Stimulated activated CD4-positive, alpha-beta T cell treated with anti-CD3 and anti-CD28 coated beads, Interleukin-1b, Interleukin-23, amount 100 ng/mL, for 24 hours (primary cell): ENCODE measurements around the gene UGGT1.
"Not testable (repeated sequence)": the region's sequence is repeated elsewhere in the genome, so short reads cannot be mapped to it uniquely, and the experiment has no call there.

ENCODE experiments used
- DNase-seq, 4 experiments: peaks; one replicate each; pipeline ENCODE4 v3.0.0-alpha.2; 2020; ENCODE audit warnings: low read depth in 4 of 4, low spot score in 1 of 4

Gene UGGT1

DNA sequence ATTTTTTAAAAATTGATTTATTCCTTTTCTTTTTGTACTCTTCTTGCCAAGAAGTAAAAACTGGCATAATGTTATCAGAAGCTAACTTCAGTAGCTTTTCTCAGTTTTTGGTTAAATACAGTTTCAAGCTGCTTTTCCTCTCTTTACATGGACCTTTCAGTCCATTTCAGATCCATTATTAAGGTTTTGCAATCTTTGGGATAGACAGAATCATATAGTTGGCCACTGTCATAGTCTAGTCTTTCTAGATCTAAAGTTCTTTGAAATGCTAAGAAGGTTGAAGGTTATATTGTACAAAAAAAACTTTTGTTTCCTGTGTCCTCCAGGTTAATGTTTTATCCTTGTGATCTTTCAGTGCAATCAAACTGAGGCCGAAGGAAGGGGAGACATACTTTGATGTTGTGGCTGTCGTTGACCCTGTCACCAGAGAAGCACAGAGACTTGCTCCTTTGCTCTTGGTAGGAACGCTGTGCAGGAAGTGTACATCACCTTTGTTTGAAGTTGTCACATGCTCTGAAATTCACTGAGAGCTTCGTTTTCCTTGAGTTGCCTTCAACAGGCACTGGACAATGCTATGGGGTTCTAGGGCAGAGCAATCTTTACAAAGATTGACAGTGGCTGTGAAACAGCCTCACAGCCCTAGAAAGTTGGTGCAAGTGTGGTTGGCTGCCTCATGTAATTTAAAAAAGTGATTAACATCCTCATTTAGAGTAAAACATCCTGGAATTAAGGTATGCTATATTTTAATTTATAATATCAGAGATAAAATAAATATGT lies 79.1 kb downstream of the UGGT1 start:
- no peak for DNase-seq

DNA sequence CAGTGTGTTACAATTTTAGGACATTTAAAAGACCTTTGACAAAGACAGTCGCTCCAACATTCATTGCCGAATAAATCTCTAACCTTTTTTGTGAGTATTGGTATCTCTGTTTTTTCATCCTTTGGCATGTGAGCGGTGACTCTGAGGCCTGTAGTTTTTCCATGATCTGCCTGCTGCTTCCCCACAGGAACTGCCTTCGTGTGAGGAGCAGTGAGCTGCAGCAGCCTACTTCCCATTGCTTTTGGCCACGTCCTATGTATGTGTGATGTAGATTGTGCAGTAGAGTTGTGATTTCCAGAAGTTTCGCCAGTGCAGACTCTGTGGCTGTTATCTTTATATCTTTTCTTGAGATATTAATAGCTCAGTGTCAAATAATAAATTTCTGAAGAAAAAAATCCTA lies 79.8 kb downstream of the UGGT1 start:
- DNase-seq = no peak

DNA sequence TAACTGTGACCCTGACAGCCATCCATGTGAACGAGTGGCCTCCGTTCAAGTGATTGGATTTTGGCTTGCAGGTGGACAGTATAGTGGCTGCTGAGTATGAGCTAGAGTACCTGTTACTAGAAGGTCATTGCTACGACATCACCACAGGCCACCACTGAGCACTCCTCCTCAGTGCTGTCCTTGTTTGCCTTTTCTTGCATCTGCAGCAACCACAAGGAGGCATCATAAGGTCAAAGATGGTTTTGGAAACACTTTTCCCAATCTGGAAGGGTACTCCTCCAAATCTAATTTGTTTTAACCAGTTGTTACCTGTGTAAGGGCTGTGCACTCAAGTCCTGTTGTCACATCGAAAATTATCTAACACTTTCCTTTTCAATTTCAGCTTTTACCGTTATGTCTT lies 81.2 kb downstream of the UGGT1 start:
- DNase-seq = no peak

DNA sequence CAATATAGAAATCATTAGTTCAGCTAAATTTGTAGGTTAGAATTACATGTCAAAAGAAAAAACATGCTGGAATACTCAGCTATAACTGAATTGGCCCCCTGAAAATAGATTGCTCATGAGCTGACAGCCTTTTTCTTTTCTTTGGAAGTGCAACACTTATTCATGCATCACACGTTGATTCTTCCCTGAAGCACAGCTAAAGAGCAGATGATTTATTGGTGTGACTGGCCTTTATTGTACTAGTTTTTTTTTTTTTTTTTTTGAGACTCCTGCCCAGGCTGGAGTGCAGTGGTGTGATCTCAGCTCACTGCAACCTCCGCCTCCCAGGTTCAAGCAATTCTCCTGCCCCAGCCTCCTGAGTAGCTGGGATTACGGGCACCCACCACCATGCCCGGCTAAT lies 83.1 kb downstream of the UGGT1 start:
- not testable (repeated sequence) for DNase-seq

DNA sequence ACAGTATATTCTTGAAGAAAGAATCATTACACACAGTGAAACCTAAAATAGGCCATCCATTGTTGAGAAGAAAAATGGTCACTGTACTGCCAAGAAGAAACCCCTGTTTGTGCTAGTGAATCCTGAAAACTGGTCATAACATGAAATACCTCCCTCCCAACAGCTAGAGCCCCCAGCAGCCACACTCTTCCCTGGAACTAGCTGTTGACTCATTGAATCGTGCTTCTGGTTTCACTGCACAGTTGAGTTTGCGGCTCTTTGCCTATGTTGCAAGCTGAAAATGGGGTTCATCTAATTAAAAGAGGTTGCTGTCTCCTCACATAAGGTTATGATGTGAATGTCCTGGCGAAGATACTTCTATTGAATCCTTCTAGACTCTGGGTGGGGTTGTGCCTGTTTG lies 86.3 kb downstream of the UGGT1 start:
- no peak for DNase-seq

DNA sequence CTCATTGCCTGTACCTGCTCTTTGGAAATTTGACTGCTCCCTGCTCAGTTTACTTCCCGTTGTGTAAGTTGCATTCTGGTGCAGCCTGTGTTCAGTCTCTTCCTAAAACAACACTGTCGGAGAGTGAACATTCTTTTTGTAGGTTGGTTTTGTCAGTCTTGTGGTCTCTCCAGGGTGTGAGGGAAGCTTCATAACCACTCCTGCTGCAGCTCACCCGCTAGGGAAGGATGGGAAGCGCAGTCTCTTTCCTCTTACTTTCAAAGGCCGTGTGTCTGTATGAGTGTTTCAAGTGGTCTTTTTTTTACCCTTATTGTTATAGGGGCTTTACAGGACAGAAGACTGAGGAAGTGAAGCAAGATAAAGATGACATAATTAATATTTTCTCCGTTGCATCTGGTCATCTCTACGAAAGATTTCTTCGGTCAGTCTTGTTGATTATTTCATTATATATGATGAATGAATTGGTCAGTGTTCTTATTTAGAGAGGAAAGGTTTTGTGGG lies 87.2 kb downstream of the UGGT1 start:
- no peak for DNase-seq

DNA sequence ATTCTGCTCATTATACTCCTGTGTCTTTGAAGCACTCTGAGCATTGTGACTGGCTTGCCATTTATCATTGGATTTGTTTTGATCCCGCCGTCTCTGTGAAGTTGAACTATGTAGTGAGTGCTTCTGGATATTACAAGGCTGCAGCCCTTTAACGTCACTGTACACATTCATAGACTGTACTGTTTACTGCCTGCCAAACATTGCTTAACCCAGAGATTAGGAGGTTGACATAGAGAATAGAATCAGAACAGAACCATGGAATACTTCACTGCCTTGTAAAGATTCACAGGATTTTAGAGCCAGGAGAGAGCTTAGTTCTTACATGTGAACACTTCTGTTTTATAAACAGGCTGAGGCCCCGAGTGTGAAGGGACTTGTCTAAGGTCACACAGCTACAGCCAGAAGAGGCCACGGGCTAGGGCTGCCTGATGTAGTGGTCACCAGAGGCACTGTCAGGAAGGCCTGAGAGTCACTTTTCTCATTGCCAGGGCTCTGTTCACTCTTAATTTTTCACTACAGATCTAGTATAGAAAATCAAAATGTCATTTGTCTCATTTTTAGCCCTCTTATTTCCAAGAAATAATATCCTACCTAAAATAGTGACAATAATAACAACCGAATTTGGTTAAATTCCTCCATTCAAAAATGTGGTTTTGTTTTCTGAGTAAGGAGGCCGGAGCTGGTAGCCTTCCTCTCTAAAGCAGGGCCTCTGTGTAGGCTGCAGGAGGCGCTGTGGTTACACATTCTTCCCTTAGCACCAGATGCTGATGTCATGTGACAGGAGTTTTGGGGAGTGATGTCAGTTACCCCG lies 87.9 kb downstream of the UGGT1 start:
- DNase-seq = peak in 1 of 4 experiments; percentile 16

DNA sequence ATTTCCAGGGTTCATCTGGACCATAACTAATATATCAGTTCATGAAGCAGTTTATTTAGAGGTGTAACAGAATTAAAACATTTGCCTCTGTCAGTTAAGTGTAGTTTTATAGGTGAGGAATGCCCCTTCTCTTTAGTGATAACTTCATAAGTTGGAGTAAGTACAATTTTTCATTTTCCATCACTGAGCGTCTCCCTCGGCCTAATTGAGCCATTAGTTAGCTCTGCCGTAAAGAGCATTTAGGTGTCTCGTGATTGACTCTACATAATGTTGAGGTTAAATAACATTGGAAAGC lies 88.4 kb downstream of the UGGT1 start:
- no peak for DNase-seq

DNA sequence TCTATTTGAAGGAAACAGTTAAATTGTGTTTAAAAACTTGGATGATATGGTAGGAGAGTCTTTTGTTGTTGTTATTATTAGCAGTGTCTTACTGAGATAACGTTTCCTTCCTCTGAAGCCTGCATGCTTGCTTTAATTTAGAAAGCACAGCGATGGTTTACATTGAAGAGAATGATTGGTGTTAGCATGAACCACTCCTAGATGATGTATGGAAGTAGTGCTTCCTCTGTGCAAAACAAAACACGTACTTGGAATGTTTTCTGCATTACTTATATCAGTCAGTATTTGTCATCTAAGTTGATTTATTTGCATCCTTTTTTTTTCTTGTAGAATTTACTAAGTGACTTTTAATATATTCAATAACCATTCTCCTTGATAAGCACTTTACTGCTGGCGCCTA lies 89.0 kb downstream of the UGGT1 start:
- no peak for DNase-seq

DNA sequence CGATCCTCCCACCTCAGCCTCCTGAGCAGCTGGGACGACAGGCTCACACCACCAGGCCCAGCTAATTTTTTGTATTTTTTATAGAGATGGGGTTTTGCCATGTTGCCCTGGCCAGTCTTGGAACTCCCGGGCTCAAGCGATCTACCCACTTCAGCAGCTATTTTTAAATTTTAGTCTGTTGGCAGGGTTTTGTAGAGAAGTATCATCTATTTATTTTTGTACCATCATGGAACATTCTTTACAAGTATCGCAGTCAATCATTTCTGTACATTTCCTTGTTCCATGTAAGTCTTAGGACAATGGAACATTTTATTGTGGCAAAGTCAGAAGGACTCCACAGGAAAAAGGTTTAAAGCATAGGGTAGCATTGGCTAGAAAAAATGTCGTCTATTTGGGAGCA lies 94.6 kb downstream of the UGGT1 start:
- DNase-seq = no peak

DNA sequence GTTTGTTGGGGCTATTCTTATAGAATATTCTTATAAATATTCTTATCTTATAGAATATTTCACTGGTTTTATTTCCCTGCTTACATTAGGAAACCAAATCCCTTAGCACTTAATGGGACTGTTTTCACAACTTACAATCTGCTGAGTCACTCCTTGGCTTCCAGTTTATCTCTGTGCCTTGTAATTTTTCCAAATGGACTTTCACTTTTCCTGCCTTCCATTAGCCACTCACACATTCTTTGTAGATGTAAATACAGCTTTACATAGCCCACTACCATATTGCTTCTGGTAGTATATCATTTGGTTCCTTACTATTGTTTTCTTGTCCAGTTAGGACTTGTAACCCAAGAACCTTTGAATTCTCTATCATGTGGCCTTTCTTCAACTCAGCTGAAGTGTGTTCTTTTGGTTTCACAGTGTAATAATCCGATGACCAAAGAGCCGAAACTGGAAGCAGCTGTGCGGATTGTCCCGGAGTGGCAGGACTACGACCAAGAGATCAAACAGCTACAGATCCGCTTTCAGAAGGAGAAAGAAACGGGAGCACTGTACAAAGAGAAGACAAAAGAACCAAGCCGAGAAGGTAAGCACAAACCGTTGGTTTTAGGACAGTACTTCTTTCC lies 96.1 kb downstream of the UGGT1 start:
- DNase-seq = no peak

DNA sequence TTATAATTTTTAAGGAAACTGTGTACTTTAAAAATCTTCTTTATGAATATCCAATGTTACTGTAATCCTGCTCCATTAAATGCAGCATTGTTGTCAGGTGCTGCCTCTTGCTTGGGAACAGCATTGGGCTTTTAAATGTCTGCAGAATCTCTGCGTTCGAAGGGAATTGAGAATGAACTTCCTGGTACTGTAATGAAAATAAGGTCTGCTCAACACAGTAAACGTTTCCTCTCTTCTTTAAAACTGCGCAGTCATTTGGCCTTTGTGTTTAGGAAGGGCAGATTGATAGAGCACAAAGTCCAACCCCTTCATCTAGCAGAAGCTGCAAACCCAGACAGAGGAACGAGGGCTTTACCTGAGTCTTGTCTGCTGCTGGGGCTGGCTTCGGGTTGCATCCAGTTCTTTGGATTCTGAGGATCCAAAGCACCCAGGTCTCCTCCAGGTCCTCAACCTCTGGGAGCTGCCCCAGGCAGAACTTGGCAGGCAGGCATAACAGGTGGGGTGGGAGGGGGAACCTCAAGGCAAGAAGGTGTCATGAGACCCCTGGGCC lies 104.5 kb downstream of the UGGT1 start:
- no peak for DNase-seq

DNA sequence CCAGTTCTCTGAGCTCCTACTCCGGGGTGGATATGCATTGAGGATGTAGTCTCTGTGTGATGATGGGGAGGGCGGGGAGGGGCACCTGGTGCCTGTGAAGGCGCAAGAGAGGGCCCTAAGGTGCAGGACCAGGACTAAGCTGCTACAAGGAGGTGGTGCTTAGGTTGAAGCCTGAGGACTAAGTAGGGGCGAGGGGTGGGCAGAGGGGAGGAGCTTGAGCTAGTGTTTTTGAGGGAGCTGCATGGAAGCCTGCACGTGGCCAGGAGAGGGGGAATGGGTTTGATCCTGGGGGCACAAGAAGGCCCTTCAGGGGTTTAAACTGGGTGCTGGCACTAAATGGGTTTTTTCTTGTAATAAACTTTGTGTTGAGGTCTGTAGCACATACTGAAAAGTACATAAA lies 105.0 kb downstream of the UGGT1 start:
- DNase-seq = no peak

DNA sequence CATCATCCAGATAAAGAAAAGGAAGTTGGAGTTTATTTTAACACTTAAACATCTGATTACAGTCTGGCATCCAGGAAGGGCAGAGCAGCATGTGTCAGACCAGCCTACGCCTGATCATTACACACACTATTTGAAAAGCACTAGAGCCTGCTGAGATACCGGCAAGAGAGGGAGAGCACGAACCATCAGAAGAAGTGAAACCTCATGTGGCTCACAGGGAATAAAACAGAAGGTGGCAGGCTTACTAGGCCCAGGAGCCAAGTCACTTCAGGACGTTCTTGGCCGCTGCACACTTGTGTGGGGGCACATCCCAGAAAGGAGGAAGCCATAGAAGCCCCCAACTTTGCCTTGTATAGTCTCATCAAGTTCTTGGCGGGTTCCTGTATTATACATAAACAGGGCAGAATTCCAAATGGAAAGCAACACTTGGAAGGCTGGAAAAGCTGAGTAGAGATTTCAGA lies 105.5 kb downstream of the UGGT1 start:
- no peak for DNase-seq

DNA sequence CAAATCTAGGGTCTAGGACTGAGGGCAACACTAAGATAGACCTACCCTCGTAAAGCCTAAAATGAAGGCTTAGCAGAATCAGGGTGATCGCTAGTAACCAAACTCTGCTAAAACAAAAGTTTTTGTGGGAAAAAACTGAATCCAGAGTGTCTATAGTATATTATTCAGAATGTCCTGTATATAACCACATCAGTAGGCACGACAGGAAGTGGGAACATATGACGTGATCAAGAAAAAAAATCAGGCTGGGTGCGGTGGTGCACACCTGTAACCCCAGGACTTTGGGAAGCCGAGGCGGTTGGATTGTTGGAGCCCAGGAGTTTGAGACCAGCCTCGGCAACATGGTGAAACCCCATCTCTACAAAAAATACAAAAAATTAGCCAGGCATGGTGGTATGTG lies 106.1 kb downstream of the UGGT1 start:
- DNase-seq = no peak

DNA sequence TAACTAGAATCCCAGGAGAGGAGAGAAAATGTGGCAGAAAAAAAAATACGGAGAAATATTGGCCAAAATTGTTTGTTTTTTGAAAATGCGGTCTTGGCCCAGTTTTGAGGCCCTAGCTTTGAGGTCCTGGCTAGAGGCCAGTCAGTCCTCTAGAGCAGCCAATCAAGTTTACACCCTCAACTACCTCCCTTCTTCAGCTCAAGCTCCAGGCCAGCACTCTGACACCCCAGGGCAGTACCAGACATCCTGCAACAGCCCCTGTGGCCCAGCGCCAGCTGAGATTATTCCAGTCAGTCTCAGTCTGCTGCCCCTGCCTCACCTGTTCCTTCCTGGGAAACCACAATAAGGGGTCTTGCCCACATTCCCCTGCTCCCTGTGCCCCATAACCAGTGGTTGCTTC lies 107.7 kb downstream of the UGGT1 start:
- DNase-seq = no peak

DNA sequence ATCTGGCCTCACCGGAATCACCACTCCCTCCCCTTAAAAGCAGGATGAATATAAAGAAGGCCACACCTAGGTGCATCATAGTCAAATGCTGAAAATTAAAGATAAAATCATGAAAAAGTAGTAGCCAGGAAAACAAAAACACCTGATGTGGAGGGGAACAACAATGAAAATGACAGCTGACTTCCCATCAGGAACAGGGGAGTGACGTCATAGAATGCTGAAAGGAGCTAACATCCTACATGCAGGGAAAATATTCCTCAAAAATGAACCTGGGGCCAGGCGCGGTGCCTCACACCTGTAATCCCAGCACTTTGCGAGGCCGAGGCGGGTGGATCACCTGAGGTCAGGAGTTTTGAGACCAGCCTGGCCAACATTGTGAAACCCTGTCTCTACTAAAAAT lies 108.1 kb downstream of the UGGT1 start:
- no peak for DNase-seq

DNA sequence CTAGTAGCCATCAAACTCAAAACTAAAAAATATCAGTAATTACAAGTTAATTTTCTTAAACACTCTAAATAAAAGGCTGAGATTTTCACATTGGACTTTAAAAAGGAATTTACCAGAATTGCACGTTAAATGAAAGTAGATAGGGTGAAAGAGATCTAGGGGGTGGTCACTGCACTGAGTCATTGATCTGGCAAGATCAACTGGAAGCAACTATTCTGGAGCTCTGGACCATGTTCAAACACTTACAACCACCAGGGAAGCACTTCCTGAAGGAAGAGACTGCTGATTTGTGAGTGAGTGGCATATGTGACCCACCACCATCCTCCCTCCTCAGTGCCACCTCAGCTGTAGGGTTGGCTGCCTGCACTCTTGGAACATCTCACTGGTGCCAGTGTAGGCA lies 111.8 kb downstream of the UGGT1 start:
- no peak for DNase-seq

DNA sequence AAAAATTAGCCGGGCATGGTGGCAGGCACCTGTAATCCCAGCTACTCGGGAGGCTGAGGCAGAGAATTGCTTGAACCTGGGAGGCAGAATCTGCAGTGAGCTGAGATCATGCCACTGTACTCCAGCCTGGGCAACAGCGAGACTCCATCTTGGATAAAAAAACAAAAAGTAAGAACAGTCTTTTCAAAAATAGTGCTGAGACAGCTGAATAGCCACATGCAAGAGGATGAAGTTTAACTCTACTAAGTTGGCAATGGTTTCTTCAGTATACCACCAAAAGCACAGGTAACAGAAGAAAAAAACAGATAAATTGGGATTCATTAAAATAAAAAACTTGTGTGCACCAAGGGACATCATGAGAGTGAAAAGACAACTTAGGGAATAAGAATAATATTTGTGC lies 115.2 kb downstream of the UGGT1 start:
- no peak for DNase-seq

DNA sequence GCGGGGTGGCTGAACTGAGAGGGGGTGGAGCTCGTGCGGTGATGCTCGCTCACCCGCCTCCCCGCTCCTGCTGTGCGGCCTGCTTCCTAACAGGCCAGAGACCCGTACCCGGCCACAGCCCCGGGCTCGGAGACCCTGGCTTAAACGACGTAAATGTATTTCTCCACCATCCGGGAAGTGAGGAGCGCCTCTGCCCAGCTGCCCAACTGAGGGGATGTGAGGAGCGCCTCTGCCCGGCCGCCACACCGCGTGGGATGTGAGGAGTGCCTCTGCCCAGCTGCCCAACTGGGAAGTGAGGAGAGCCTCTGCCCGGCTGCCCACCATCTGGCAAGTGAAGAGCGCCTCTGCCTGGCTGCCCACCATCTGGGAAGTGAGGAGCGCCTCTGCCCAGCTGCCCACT lies 117.0 kb downstream of the UGGT1 start:
- no peak for DNase-seq

DNA sequence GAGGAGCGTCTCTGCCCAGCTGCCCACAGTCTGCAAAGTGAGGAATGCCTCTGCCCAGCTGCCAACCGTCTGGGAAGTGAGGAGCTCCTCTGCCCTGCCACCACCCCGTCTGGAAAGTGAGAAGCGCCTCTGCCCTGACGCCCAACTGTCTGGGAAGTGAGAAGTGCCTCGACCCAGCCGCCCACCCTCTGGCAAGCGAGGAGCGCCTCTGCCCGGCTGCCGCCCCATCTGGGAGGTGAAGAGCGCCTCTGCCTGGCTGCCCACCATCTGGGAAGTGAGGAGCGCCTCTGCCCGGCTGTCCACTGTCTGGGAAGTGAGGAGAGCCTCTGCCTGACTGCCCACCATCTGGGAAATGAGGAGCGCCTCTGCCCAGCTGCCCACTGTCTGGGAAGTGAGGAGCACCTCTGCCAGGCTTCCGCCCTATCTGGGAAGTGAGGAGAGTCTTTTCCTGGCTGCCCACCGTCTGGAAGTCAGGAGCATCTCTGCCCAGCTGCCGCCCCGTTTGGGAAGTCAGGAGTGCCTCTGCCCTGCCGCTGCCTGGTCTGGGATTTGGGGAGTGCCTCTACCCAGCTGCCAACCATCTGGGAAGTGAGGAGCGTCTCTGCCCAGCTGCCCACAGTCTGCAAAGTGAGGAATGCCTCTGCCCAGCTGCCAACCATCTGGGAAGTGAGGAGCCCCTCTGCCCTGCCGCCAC lies 117.8 kb downstream of the UGGT1 start:
- DNase-seq = not testable (repeated sequence)
